Measurements from ENCODE around the gene GAL3ST1.

GRCh38 chr22:30591588-30592359 lies 17.3 kb upstream of the GAL3ST1 start, which contains the start of gene PES1:
- TF ChIP-seq CTCF (conservative IDR thresholded peaks at IDR 0.05 in 1 of 2, IDR thresholded peaks at IDR 0.05 in 1 of 2; ENCODE audit: low read depth in 1 of 2, low read length in 2 of 2), result no peak
- no peak for TF ChIP-seq EZH2 (IDR thresholded peaks at IDR 0.05; ENCODE audit: low read length, missing control alignments)
